DMS114 treated with DMSO at 0.1 percent for 48 hours (cell line): ENCODE results near the gene STK39.

Source experiments
- DNase-seq: peaks from one replicate; lab custom pipeline; 2025; ENCODE audit not compliant: unreplicated experiment; lab: John Stamatoyannopoulos, UW

The STK39 gene

GRCh38 chr2:168021800-168022587, 225.4 kb downstream of the STK39 start:
- DNase-seq = no peak

DNA sequence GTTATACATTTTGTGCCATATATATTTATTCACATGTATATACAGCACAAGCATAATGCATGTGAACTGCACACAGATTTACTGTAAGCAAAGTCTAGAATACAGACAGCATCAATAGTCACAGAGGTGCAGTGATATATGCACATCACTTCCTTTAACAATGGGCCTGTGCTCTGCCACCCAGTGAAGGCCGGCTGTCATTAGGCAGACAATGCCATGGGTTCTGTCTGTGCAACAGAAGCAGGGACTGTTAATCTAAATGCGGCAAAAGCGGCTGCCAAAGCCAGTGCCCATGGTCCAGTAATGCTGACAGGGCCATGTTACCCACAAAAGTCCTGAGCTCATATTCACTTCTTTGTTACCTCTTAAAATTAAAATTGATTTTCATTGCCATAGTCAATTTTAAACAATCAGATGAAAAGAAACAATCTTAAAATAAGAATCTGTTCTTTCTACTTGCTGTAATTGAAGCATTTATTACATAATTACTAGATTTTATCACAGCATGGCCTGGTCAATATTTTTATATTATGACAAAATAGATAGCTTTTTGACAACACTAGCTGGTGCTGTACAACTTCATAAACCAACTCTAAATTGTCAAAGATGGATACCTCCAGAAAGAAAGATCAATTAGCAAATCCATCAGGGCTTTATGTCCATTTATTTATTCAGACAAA, 232.0 kb downstream of the STK39 start:
- no peak for DNase-seq

- DNase-seq = no peak
These were observed 237.5 kb downstream of the STK39 start for GRCh38 chr2:168009900-168010299.

DNA sequence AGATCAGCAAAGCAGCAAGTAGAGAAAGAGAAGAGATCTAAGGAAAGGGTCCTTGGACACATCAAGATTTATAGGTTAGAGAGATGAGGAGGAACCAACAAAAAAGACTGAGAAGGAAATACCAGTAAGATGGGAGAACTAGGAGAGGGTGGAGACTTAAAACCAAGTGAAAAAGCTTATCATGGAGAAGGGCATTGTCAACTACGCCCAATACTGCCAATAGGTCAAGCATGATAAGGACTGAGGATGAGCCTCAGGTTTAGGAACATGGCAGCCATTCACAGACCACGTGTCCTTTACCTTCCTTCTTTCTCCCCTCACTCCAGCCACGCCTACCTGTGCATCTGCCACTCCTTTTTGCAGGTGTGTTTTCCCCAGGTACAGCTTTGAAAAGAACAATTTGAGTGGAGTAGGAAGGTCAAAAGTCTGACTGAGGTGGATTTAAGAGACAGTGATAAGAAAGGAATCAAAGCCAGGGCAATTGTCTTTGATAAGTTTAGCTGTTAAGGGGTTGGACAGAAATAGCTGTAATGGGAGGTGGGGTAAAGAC, 238.7 kb downstream of the STK39 start:
- DNase-seq = no peak

- no peak for DNase-seq
These were observed 240.9 kb downstream of the STK39 start for GRCh38 chr2:168006498-168006897.

- DNase-seq = no peak
These were observed 241.8 kb downstream of the STK39 start for GRCh38 chr2:168005586-168005985.

- no peak for DNase-seq
These were observed 243.5 kb downstream of the STK39 start for GRCh38 chr2:168003876-168004275.

DNA sequence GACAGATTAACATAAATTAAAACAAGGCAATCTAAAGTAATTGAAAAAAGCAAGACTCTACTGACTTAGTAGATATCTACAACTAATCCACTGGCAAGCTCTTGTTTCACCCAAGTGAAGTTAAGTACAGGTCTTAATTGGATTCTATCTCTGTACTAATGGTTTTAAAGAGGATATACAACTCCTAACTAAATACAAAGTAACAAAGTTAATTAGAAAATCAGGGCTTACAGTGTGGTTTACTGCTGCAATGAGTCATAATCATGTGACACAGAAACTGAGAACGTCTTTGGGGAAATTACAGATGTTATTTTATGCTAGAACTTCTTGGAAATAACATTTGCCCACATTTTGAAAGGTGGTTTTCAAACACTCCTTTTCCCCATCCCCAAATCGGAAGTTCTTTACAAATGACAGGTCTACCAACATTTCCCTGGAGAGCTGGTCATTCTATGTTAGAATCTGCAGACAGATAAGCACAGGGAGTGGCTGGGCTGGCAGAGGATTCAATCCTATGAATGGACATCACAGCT, 245.3 kb downstream of the STK39 start:
- DNase-seq = no peak

DNA sequence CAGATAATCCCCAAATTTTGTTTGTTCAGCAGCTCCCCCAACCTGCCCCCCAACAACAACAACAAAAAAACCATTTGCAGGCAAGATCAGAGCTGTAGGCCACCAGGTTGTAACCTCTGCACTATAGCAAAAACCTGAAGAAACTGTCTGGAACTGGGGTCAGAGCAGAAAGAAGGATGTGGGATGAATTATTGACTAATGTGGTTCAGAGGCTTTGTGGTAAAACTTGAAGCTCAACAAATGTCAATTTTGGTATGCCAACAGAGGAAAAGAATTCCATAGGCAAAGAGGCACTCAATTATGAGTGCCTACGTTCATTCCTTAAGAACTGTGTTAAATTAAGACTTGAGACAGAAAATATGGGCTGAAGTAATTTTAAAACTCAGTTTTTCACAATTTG, 255.1 kb downstream of the STK39 start:
- DNase-seq = no peak

- DNase-seq = no peak
These were observed 257.3 kb downstream of the STK39 start for GRCh38 chr2:167990062-167990461.

DNA sequence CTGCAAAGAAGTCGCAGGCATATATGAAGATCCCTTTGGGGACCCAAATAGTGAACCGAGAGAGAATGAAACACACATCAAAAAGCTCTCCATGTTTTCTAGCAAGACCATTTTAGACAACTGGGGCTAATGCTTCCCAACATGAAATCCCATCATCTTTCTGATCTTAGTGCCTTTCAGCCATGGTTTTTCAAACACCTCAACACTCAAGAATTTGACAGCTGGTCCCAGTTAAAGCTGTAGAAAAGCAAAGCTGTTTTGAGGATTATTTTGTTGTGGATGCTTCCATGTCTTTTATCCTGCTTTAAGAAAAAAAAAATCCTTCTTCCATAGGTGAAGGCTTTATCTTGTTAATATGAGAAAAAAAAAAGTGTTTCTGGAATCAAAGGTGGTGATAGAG, 259.1 kb downstream of the STK39 start:
- no peak for DNase-seq

GRCh38 chr2:167987558-167987957, 259.8 kb downstream of the STK39 start:
- no peak for DNase-seq

- DNase-seq = no peak
These were observed 260.4 kb downstream of the STK39 start for GRCh38 chr2:167987026-167987425.

DNA sequence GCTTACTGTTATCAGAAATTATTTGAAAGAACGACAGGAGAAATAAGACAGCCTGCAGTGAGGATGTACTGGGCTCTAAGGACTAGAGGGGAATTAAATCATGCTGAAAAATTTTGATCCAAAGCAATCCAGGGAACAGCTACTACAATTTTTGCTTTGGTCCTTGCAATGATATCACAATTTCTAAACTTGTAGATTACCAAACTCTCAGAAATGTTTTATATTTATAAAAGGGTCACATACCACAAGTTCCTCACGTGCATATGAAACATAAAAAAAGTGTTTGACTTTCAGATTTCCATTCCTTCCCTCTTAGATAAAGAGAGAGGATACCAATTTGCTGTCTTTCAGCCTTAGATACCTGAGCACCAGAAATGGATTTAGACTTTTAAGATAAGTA, 261.2 kb downstream of the STK39 start:
- DNase-seq = no peak

DNA sequence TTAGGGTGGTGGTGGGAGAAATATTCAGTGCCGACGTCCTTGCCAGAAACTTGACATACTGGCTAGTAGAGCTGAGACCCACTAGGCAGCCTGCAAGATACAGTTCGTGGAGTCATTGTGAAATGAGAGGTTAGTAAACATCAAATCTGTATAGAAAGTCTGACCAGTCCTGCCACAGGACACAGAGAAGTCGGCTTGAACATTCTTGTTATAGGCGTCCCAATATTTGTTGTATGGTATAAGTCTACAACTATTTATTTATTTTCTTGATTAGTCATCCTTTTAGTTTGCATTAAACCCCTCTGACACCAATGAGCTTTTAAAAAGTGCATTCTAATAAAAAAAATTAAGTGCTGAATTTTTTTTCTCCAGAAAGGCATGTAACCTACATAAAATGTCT, 265.4 kb downstream of the STK39 start:
- no peak for DNase-seq

- no peak for DNase-seq
These were observed 267.0 kb downstream of the STK39 start for GRCh38 chr2:167980439-167980838.

- DNase-seq = no peak
These were observed 274.6 kb downstream of the STK39 start for GRCh38 chr2:167972746-167973145.

- no peak for DNase-seq
These were observed 275.4 kb downstream of the STK39 start for GRCh38 chr2:167972020-167972419.

- DNase-seq = no peak
These were observed 280.2 kb downstream of the STK39 start for GRCh38 chr2:167966937-167967913.

DNA sequence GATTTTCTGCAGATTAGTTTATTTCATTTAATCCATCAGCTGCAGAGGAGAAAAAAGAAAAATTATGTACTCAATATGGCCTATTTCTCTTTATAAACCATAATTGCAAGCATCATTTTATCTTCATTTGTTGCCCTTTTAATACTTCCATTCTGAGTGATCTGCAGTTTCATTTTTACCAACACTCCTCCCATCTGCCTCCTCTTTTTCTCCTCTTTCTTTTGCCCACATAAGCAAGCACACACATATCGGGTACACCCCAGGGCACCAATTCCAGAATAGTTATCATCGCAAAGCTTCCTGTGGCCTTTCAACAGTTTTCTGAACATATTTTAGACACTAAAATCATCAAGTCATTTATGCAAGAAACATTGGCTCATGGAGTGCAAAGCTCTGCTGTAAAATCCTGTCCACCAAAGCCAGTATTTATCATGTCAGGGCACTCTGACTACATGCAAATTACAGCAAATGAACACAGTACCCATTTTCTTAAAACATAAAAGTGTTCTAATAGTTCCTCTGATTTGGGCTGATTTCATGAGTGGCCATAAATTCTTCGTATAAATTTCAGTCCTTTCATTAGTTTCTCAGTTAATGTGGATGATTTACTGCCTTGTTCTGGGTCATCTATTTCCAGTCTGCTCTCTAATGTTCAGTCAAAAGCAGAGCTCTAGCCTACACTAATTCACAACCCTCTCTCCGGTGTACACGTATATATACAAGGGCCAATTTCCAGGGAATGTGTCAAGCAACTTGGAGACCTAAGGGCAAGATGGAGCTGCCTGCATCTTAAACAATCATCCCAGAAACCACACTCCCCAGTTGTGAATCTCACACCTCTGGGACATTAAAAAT, 281.3 kb downstream of the STK39 start:
- no peak for DNase-seq
